Loucy (cell line): ENCODE data around the gene NECTIN1.

Experiments
- CTCF ChIP-seq: fragments of 200-600 bp; sonication (generic); conservative IDR thresholded peaks from 2 replicates; pipeline ENCODE4 v1.5.1; 2014; ENCODE audit warnings: mild to moderate bottlenecking, antibody characterized with exemption, low read length
- EZH2phosphoT487 ChIP-seq: fragments of 200-600 bp; IDR thresholded peaks from 2 replicates; pipeline ENCODE4 v1.6.1; 2018; ENCODE audit warnings: antibody characterized with exemption, mild to moderate bottlenecking, moderate library complexity, borderline replicate concordance

GRCh38 chr11:119701591-119702549 lies 27.1 kb downstream of the NECTIN1 start:
- TF ChIP-seq CTCF (no peak), EZH2phosphoT487 (no peak)
